GM12878 (cell line): Measurements from ENCODE around the gene PAPOLA. TPM values are rescaled to one million over a fixed set of nuclear protein-coding genes. Genes with fewer than 3 reads are reported as not detected.
A peak's percentile ranks its signal among the peaks of the same experiment; 100 is the strongest.

ENCODE experiments used
- EP300 ChIP-seq, 2 experiments: fragments of 150-350 bp in 1 of 2; IDR thresholded peaks; 2 replicates each; pipeline ENCODE4 v1.6.1; 2011 to 2012; ENCODE audit warnings: low read depth in 2 of 2, low read length in 2 of 2, borderline replicate concordance in 1 of 2, improper control_type of control experiment in 1 of 2, inconsistent platforms in 1 of 2; ENCODE audit not compliant: control insufficient read depth in 1 of 2
- ESRRA ChIP-seq: IDR thresholded peaks from 2 replicates; pipeline ENCODE4 v1.6.1; 2012; ENCODE audit warnings: mild to moderate bottlenecking, low read length, improper control_type of control experiment
- HCFC1 ChIP-seq: fragments of 150-350 bp; IDR thresholded peaks from 2 replicates; pipeline ENCODE4 v1.6.1; 2014; ENCODE audit warnings: low read length
- HDAC6 ChIP-seq: fragments of 200-600 bp; sonication (generic); IDR thresholded peaks from one replicate; pipeline ENCODE4 v1.8.0; 2017; ENCODE audit warnings: antibody characterized with exemption; ENCODE audit not compliant: unreplicated experiment
- IKZF2 ChIP-seq, 2 experiments: fragments of 450-650 bp; IDR thresholded peaks; 2 replicates each; pipeline ENCODE4 v1.6.1; 2017; ENCODE audit warnings: mild to moderate bottlenecking in 2 of 2, moderate library complexity in 2 of 2
- POLR2A ChIP-seq: IDR thresholded peaks from 2 replicates; pipeline ENCODE4 v1.6.1; 2011; ENCODE audit warnings: low read depth, mild to moderate bottlenecking, low read length
- POLR2AphosphoS2 ChIP-seq: IDR thresholded peaks from 2 replicates; pipeline ENCODE4 v1.6.1; 2011; ENCODE audit warnings: low read depth, mild to moderate bottlenecking, low read length, improper control_type of control experiment, moderate library complexity
- REST ChIP-seq: IDR thresholded peaks from 2 replicates; pipeline ENCODE4 v1.6.1; 2012; ENCODE audit warnings: mild to moderate bottlenecking, low read depth, low read length
- SREBF2 ChIP-seq: IDR thresholded peaks from 2 replicates; pipeline ENCODE4 v1.6.1; 2012; ENCODE audit warnings: mild to moderate bottlenecking, low read length
- STAT3 ChIP-seq: IDR thresholded peaks from 2 replicates; pipeline ENCODE4 v1.6.1; 2011; ENCODE audit warnings: low read depth, low read length, improper control_type of control experiment
- SUZ12 ChIP-seq: fragments of 200-600 bp; sonication (generic); IDR thresholded peaks from one replicate; pipeline ENCODE4 v1.6.1; 2018; ENCODE audit warnings: antibody characterized with exemption, mild to moderate bottlenecking; ENCODE audit not compliant: unreplicated experiment
- ZNF274 ChIP-seq: IDR thresholded peaks from one replicate; pipeline ENCODE4 v1.8.0; 2011; ENCODE audit not compliant: insufficient read length, insufficient read depth
- ZNF384 ChIP-seq: IDR thresholded peaks from 2 replicates; pipeline ENCODE4 v1.6.1; 2012; ENCODE audit warnings: low read depth, mild to moderate bottlenecking, low read length, improper control_type of control experiment, borderline replicate concordance
- polyA plus RNA-seq, 11 experiments: library from polyadenylated mRNA; depleted of rRNA in 4 of 11; unstranded in 6 of 11; stranded (reverse) in 5 of 11; fragments of >200 nt; fragmentation: Nextera tagmentation in 4 of 11; fragmentation: Illumina TruSeq in 1 of 11; extraction: Ambion mirVana in 4 of 11; extraction: Trizol in 1 of 11; gene quantifications; 1 replicate in 1 of 11; 2 replicates in 10 of 11; pipeline versions ENCODE4 v1.2.1 to v1.2.3, GENCODE V29; 2011 to 2016; ENCODE audit warnings: inconsistent platforms in 2 of 11, missing spikeins in 2 of 11, low read depth in 1 of 11
- total RNA-seq, 4 experiments: library from RNA; depleted of rRNA in 3 of 4; stranded (reverse); fragments of >200 nt in 3 of 4; fragmentation: Illumina TruSeq in 1 of 4; extraction: Trizol in 1 of 4; gene quantifications; 2 replicates each; pipeline versions ENCODE4 v1.2.1 to v1.2.3, GENCODE V29; 2013 to 2021
- TF ChIP-seq, protein P1 (sequence below), 3 experiments: IDR thresholded peaks in 2 of 3; conservative IDR thresholded peaks in 1 of 3; 2 replicates each; pipeline ENCODE4 v1.5.1; 2011; ENCODE audit warnings: low read depth in 3 of 3, low read length in 3 of 3, mild to moderate bottlenecking in 3 of 3, control low read depth in 2 of 3, moderate library complexity in 2 of 3, inconsistent platforms in 1 of 3, mixed read lengths in 1 of 3; ENCODE audit not compliant: control insufficient read depth in 2 of 3, insufficient read depth in 1 of 3; ENCODE audit errors: extremely low read depth in 1 of 3
- TF ChIP-seq, protein P2 (sequence below): fragments of 450-650 bp; IDR thresholded peaks from 2 replicates; pipeline ENCODE4 v1.6.1; 2017; ENCODE audit warnings: mild to moderate bottlenecking, moderate library complexity
- TF ChIP-seq, protein P3 (sequence below): fragments of 450-650 bp; IDR thresholded peaks from 2 replicates; pipeline ENCODE4 v1.6.1; 2018; ENCODE audit warnings: mild to moderate bottlenecking, low read depth, moderate library complexity; ENCODE audit not compliant: partially characterized antibody

The PAPOLA gene
- total and polyA plus RNA-seq, 10 of the 15 experiments (the other 5 are each of a cell fraction or from before 2014, with no cell fraction given): 46.0 to 185 (median 114) TPM

GRCh38 chr14:96501740-96502620, at the start of gene PAPOLA (continued):
- TF ChIP-seq POLR2AphosphoS2: peak; percentile 76; the same call in 1 of the 2 replicates
- TF ChIP-seq IKZF2 (IDR thresholded peaks at IDR 0.05): peak; percentile 71 to 73; a peak in 3 of 4 replicates
- no peak for TF ChIP-seq SREBF2
- TF ChIP-seq ZNF274: no peak
- peak; percentile 91 for TF ChIP-seq POLR2A
- TF ChIP-seq STAT3: no peak
- TF ChIP-seq ESRRA: no peak
- no peak for TF ChIP-seq SUZ12
- TF ChIP-seq, protein P1, sequence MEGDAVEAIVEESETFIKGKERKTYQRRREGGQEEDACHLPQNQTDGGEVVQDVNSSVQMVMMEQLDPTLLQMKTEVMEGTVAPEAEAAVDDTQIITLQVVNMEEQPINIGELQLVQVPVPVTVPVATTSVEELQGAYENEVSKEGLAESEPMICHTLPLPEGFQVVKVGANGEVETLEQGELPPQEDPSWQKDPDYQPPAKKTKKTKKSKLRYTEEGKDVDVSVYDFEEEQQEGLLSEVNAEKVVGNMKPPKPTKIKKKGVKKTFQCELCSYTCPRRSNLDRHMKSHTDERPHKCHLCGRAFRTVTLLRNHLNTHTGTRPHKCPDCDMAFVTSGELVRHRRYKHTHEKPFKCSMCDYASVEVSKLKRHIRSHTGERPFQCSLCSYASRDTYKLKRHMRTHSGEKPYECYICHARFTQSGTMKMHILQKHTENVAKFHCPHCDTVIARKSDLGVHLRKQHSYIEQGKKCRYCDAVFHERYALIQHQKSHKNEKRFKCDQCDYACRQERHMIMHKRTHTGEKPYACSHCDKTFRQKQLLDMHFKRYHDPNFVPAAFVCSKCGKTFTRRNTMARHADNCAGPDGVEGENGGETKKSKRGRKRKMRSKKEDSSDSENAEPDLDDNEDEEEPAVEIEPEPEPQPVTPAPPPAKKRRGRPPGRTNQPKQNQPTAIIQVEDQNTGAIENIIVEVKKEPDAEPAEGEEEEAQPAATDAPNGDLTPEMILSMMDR (IDR thresholded peaks at IDR 0.05 in 2 of 3, conservative IDR thresholded peaks at IDR 0.05 in 1 of 3; ENCODE audit: control insufficient read depth in 2 of 3, extremely low read depth in 1 of 3, insufficient read depth in 1 of 3, low read depth in 3 of 3, low read length in 3 of 3): peak in 2 of 3 experiments; percentile 12 to 17; a peak in 2 of 6 replicates
- no peak for TF ChIP-seq ZNF384
- 0 out of 4 replicates have a peak, but pooled peaks have one; percentile 6 to 21 for TF ChIP-seq EP300 (IDR thresholded peaks at IDR 0.05; ENCODE audit: borderline replicate concordance in 1 of 2, control insufficient read depth in 1 of 2, low read depth in 2 of 2, low read length in 2 of 2)
- peak; percentile 93 for TF ChIP-seq HCFC1
- TF ChIP-seq, protein P2, sequence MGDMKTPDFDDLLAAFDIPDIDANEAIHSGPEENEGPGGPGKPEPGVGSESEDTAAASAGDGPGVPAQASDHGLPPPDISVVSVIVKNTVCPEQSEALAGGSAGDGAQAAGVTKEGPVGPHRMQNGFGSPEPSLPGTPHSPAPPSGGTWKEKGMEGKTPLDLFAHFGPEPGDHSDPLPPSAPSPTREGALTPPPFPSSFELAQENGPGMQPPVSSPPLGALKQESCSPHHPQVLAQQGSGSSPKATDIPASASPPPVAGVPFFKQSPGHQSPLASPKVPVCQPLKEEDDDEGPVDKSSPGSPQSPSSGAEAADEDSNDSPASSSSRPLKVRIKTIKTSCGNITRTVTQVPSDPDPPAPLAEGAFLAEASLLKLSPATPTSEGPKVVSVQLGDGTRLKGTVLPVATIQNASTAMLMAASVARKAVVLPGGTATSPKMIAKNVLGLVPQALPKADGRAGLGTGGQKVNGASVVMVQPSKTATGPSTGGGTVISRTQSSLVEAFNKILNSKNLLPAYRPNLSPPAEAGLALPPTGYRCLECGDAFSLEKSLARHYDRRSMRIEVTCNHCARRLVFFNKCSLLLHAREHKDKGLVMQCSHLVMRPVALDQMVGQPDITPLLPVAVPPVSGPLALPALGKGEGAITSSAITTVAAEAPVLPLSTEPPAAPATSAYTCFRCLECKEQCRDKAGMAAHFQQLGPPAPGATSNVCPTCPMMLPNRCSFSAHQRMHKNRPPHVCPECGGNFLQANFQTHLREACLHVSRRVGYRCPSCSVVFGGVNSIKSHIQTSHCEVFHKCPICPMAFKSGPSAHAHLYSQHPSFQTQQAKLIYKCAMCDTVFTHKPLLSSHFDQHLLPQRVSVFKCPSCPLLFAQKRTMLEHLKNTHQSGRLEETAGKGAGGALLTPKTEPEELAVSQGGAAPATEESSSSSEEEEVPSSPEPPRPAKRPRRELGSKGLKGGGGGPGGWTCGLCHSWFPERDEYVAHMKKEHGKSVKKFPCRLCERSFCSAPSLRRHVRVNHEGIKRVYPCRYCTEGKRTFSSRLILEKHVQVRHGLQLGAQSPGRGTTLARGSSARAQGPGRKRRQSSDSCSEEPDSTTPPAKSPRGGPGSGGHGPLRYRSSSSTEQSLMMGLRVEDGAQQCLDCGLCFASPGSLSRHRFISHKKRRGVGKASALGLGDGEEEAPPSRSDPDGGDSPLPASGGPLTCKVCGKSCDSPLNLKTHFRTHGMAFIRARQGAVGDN: no peak
- no peak for TF ChIP-seq REST
- no peak for TF ChIP-seq HDAC6
- TF ChIP-seq, protein P3, sequence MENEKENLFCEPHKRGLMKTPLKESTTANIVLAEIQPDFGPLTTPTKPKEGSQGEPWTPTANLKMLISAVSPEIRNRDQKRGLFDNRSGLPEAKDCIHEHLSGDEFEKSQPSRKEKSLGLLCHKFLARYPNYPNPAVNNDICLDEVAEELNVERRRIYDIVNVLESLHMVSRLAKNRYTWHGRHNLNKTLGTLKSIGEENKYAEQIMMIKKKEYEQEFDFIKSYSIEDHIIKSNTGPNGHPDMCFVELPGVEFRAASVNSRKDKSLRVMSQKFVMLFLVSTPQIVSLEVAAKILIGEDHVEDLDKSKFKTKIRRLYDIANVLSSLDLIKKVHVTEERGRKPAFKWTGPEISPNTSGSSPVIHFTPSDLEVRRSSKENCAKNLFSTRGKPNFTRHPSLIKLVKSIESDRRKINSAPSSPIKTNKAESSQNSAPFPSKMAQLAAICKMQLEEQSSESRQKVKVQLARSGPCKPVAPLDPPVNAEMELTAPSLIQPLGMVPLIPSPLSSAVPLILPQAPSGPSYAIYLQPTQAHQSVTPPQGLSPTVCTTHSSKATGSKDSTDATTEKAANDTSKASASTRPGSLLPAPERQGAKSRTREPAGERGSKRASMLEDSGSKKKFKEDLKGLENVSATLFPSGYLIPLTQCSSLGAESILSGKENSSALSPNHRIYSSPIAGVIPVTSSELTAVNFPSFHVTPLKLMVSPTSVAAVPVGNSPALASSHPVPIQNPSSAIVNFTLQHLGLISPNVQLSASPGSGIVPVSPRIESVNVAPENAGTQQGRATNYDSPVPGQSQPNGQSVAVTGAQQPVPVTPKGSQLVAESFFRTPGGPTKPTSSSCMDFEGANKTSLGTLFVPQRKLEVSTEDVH: peak; percentile 69
